Adipose tissue (tissue), 3 donors: ENCODE data around the gene CD6. TPM values are rescaled to one million over a fixed set of nuclear protein-coding genes. Genes with fewer than 3 reads are reported as not detected.

Experiments
- H3K27ac ChIP-seq: one replicate; pipeline ENCODE4 v1.5.1; 2013; ENCODE audit warnings: low read depth, low read length
- WGBS, 3 donors: extraction: QIAGEN DNeasy Blood & Tissue Kit; methylation state at CpG; one replicate each; pipeline ENCODE4 v1.1.7; 2013; 5-methylcytosine and 5-hydroxymethylcytosine counted together
- polyA plus RNA-seq, 3 donors: library from polyadenylated mRNA; stranded (reverse); fragments of 200-250 nt; gene quantifications; one replicate each; pipeline ENCODE4 v1.2.3, GENCODE V29; 2013
- donor health status: healthy with polysubstance abuse.
- donor health status: Bipolar disorder and iron deficiency.
- donor health status: healthy.

The CD6 gene
- polyA plus RNA-seq, 3 donors = 0.45 to 1.7 (median 0.82) TPM

GRCh38 chr11:60994541-60995080 lies 23.1 kb downstream of the CD6 start:
- H3K27ac ChIP-seq = no peak overlapping the region
- 30 to 69% (median 69%) methylated on average over 7 of the region's 7 CpGs for WGBS, 3 donors

DNA sequence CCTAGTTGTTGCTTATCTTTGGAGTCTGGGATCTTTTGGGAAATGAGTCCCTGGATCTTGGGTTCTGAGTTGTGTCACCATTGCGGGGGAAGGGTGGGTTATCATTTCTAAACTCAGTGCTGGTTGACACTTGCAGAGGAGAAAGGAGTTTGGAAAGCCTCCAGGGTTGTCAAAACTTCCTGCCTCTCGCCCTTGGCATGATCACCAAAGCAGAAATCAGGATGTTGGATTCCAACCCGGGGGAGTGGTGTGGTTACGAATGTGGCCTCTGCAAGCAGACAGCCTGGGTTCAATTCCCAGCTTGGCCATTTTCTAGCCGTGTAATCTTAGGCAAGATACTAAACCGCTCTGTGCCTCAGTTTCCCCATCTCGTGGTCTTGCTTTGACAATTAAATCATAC lies 24.3 kb downstream of the CD6 start:
- no peak overlapping the region for H3K27ac ChIP-seq
- 30 to 61% (median 34%) methylated on average over 7 of the region's 7 CpGs for WGBS, 3 donors

DNA sequence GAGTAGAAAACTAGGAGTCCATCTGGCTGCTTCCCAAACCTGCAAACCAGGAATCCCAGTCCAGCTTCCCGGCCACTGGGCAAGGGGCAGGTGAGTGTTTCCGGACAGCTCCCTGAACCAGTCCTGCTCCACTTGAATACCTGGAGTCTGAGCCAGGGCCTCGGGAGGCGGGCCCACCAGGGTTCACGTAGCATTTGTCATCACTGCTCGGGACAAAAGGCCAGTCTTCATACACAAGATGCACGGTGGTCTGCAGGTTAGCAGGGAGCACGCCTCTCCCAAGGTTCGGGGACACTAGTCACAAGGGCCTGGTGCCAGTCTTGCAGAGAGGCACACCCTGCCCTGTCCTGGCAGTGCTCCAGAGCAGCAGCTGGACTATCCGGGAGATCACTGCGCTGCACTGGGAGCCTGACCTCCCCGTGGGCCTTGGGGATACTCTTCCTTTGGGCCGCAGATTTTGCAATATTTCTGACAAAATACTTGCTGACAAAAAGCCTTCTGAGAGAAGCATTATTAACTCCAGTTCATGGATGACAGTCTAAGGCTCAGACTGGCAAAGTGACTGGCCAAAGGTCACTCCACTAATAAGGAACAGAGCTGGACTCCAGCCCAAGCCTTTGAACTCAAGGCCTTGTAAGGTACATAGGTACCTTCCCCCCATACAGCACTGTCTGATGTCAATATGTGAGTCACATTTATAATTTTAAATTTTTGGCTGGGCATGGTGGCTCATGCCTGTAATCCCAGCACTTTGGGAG lies 25.1 kb downstream of the CD6 start:
- 32 to 74% (median 71%) methylated on average over 13 of the region's 13 CpGs for WGBS, 3 donors
- H3K27ac ChIP-seq = no peak overlapping the region

GRCh38 chr11:61000426-61000825 lies 28.9 kb downstream of the CD6 start:
- no peak overlapping the region for H3K27ac ChIP-seq
- WGBS, 3 donors = 78 to 86% (median 81%) methylated on average over 11 of the region's 11 CpGs

- H3K27ac ChIP-seq = no peak overlapping the region
- 94 to 99% (median 95%) methylated on average over 3 of the region's 3 CpGs for WGBS, 3 donors
Observed at GRCh38 chr11:61001931-61002330, 30.5 kb downstream of the CD6 start.

- no peak overlapping the region for H3K27ac ChIP-seq
- WGBS, 3 donors = 86 to 92% (median 89%) methylated on average over 7 of the region's 7 CpGs
Observed at GRCh38 chr11:61002598-61002997, 31.1 kb downstream of the CD6 start.

DNA sequence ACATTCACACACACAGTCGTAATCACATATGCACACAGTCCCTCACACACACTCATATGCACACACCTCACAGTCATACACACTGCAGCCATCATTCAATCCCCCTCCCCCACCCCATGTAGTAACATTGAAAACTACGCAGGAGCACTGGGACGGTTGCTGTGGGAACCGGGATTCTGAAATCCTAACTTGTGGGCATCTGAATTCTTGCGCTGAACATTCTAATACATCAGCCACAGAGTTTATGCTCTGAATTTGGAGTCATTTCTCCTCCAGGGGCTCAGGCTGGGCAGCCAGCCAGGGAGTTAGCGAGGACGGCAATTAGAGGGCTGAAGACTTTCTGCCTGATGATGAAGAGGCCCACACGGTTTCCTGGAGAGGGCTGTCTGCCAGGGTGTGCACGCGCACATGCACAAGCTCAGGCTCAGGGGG lies 32.7 kb downstream of the CD6 start:
- 28 to 64% (median 33%) methylated on average over 10 of the region's 10 CpGs for WGBS, 3 donors
- no peak overlapping the region for H3K27ac ChIP-seq

- WGBS, 3 donors = 47 to 77% (median 58%) methylated on average over 5 of the region's 5 CpGs
- no peak overlapping the region for H3K27ac ChIP-seq
Observed at GRCh38 chr11:61004761-61005181, 33.3 kb downstream of the CD6 start.

DNA sequence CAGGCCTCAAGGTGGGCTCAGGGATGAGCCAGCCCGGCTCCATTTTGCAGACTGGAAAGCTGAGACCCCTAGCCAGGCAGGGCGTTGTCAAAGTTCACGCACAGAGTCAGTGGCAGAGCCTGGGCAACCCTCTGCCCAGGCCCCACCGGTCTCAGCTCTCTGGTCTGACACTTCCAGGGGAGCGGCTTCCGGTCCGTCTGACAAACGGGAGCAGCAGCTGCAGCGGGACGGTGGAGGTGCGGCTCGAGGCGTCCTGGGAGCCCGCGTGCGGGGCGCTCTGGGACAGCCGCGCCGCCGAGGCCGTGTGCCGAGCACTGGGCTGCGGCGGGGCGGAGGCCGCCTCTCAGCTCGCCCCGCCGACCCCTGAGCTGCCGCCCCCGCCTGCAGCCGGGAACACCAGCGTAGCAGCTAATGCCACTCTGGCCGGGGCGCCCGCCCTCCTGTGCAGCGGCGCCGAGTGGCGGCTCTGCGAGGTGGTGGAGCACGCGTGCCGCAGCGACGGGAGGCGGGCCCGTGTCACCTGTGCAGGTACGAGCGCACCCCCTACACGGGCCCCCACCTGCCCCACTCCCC lies 36.0 kb downstream of the CD6 start:
- H3K27ac ChIP-seq = no peak overlapping the region
- WGBS, 3 donors = 5 to 8% (median 6%) methylated on average over 28 to 52 of the region's 52 CpGs

- WGBS, 3 donors = 34 to 48% (median 41%) methylated on average over 41 to 54 of the region's 54 CpGs
- H3K27ac ChIP-seq = no peak overlapping the region
Observed at GRCh38 chr11:61007956-61008896, 36.7 kb downstream of the CD6 start.

- no peak overlapping the region for H3K27ac ChIP-seq
- 83 to 95% (median 93%) methylated on average over 5 of the region's 5 CpGs for WGBS, 3 donors
Observed at GRCh38 chr11:61008971-61009370, 37.5 kb downstream of the CD6 start.

- WGBS, 3 donors = 93 to 95% (median 94%) methylated on average over 15 of the region's 15 CpGs
- H3K27ac ChIP-seq = no peak overlapping the region
Observed at GRCh38 chr11:61009392-61010275, 38.2 kb downstream of the CD6 start.

DNA sequence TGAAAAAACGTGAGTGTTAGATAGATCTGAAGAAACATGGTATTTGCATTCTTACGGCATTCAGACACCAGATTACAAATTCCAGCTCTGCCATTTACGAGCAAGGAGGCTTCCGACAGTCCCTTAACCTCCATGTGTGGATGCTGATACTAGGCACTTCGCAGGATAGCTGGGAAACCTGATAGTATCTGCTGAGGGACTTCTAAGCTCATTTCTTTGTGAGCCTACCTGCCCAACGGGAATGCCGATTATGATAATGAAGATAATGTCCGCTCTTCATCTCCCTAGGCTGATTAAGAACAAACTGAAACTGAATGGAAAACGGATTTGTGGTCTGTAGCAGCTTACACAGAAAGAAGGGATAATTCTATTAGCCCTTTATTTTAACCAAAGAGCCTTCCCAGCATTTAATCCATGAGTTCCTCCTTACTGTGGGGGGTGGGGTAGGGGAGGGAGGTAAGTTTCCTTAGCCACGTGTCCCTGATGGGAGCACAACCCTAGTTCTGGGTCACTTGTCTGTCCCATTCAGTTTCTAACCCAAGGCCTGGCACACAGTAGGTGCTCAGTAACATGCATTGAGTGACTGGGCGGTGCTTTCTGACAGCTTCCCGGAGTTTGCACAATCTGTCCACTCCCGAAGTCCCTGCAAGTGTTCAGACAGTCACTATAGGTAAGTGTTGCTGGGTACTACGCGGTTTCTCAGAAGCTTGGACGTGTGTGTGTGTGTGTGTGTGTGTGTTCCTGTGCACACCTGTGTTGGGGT lies 39.2 kb downstream of the CD6 start:
- no peak overlapping the region for H3K27ac ChIP-seq
- WGBS, 3 donors = 85 to 92% (median 89%) methylated on average over 16 of the region's 16 CpGs

GRCh38 chr11:61011229-61011870 lies 39.9 kb downstream of the CD6 start:
- WGBS, 3 donors = 64 to 68% (median 66%) methylated on average over 7 of the region's 7 CpGs
- no peak overlapping the region for H3K27ac ChIP-seq

GRCh38 chr11:61011950-61012736 lies 40.7 kb downstream of the CD6 start:
- WGBS, 3 donors = 40 to 81% (median 44%) methylated on average over 11 to 12 of the region's 12 CpGs

GRCh38 chr11:61012737-61013215 lies 41.3 kb downstream of the CD6 start:
- no peak overlapping the region for H3K27ac ChIP-seq
- 89 to 97% (median 90%) methylated on average over 6 of the region's 6 CpGs for WGBS, 3 donors

More at GRCh38 chr11:61011950-61012736, 40.7 kb downstream of the CD6 start:
- H3K27ac ChIP-seq = no peak overlapping the region
